ENCODE data around the gene STYX.

STYX gene

DNA sequence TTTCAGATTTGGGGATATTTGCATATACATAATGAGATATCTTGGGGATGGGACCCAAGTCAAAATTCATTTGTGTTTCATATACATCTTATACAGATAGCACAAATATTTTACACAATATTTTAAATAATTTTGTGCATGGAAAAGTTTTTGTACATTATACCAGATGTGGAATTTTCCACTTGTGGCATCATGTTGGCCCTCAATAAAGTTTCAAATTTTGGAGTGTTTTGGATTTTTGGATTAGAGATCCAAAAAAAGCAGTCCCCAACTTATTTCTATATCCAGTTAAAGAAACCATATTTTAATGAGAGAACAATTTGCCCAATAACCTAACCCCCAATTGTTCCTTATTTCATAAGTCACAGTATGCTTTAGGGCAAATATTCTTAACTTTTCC, 56.9 kb downstream of the STYX start:
- TF ChIP-seq, protein P1, sequence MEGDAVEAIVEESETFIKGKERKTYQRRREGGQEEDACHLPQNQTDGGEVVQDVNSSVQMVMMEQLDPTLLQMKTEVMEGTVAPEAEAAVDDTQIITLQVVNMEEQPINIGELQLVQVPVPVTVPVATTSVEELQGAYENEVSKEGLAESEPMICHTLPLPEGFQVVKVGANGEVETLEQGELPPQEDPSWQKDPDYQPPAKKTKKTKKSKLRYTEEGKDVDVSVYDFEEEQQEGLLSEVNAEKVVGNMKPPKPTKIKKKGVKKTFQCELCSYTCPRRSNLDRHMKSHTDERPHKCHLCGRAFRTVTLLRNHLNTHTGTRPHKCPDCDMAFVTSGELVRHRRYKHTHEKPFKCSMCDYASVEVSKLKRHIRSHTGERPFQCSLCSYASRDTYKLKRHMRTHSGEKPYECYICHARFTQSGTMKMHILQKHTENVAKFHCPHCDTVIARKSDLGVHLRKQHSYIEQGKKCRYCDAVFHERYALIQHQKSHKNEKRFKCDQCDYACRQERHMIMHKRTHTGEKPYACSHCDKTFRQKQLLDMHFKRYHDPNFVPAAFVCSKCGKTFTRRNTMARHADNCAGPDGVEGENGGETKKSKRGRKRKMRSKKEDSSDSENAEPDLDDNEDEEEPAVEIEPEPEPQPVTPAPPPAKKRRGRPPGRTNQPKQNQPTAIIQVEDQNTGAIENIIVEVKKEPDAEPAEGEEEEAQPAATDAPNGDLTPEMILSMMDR (IDR thresholded peaks at IDR 0.05), result no peak

DNA sequence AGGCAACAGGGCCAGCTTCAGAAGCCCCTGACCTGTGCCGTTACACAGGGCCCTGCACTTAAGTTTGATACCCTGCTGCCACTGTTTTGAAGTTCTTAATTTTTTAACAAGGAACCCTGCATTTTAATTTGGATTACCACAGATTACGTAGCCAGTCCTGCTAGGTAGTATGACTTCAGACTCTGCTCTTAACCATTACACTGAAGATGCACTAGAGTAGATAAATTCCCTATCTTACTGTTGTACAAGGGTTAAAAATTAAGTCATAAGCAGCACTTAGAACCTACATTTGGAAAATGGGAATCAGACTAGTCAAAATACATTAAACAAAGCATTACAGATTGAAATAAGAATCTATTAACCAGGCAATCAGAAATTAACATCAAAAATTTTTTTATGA, 59.2 kb downstream of the STYX start:
- TF ChIP-seq, protein P1 (IDR thresholded peaks at IDR 0.05), result no peak

DNA sequence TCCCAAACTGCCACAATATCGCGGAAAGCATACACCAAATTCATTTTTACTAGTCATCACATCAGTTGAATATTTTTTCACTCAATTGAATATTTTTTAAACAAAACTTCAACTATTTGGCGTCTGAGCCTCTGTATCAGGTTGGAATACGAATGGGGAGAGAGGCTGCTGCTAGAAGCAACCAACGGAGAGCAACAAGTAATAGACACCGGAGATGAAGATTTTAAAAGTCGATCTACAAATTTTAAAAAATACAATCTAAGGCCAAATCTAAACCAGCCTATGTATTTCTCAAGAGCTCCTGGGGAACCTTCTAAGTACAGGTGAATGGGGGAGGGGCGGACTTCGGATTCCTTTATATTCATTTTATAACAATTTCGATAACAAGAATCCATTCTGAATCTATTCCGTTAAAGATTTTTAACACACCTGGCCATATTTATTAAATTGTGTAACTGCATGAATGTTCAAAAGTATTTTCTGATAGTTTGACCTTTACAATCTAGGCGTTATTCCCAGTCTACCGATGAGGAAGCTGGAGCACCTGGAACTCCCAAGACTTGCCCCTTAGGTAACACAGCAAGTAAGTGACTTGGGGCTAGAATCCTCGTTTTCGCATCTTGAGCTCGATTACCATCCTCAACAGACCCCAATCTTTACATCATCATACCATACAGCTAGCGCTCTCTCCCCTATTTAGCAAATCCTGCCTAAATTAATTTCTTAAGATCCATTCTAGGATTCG, 60.2 kb downstream of the STYX start:
- TF ChIP-seq, protein P1 (IDR thresholded peaks at IDR 0.05), result no peak

DNA sequence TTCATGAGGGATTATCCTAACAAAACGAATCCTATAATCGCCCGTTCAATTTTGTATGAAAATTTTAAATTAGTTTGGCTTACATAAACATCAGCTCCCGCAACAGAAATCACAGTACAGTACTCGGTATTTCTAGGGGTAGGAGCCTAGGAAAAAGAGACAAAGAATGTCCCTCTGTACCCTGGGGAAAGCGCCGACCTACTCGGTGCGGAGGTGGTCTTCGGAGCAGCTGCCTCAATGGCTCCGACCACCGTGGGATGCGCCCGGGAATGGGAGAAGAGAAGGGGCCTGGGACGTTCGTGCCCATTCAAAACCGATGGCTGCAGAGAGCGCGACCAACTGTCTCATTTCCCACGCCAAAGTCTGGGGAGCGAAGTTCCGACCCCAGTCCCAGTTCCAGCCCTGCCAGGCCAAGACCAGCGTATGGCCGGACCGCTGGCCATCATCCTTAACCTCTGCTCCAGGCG, 60.8 kb downstream of the STYX start:
- TF ChIP-seq, protein P1 (IDR thresholded peaks at IDR 0.05), result no peak

DNA sequence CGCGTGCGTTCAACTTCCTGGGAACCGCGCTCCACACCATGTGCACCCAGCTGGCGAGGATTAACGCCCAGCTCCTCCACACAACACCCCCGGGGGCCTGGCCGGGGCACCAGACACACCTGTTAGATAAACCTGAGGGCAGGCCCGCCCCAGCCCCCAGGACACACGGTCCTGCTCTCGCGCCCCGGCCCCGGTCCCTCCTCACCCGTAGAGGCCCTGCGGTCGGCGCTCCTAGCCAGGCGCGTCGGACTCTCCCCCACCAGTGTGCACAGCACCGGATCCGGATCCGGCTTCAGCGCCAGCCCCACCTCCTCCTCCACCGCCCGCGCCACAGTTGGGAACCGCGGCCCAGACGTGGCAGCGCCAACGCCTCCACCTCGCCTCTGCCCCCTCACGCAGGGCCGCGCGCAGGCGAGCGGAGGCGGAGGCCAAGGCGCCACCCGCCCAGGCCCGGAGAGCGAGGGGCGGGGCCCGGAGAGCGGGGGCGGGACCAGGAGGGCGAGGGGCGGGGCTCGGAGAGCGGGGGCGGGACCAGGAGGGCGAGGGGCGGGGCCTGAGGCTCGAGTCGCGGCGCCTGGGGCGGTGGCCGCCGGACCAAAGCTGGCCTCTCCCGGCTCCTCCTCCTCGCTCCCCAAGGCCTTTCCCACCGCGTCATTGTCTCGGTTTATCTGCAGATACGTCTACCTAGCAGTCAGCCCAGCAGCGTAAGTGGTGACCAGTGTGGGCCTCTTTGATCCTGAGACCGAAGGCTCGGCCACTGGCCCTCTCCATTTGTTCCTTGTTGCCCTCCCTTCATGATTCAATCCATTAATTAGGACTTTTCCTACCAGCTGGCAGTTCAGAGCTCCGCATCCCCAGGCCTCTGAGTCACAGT, 61.5 kb downstream of the STYX start, which contains the start of gene GNPNAT1:
Gene GNPNAT1 (minus strand): TSS at position 385 of the 874 bp plus-strand sequence. CDS start 6,957 bp downstream, outside the sequence.
- TF ChIP-seq, protein P1 (IDR thresholded peaks at IDR 0.05), result no peak

DNA sequence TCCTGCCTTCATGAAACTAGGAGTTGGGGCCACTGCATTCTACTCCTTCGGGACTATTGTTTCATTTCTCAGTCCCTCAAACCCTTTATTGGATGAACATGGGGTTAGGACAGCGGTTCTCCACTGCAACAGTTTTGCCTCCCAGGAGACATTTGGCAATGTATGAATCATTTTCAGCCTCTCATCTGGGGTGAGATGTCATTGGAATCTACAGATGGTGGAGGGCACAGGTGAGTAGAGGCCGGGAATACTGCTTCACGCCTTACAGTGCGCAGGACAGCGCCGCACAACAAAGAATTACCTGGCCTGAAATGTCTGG, 62.1 kb downstream of the STYX start:
- TF ChIP-seq, protein P1 (IDR thresholded peaks at IDR 0.05), result no peak

DNA sequence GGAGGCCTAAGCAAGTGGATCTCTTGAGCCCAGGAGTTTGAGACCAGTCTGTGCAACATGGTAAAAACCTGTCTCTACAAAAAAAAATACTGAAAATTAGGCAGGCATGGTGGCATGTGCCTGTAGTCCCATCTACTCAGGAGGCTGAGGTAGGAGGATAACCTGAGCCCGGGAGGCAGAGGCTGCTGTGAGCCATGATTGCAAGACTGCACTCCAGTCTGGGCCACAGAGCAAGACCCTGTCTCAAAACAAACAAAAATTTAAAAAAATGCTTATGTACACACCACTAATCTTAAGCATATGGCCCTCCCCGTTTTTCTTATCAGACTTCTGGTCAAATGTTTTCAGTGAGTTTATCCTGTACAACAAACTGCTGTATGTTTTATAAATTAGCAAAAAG, 63.1 kb downstream of the STYX start:
- TF ChIP-seq, protein P1 (IDR thresholded peaks at IDR 0.05), result no peak
